WTC11 (cell line): Measurements from ENCODE around the gene KRT36.

Experiments
- CTCF ChIP-seq: fragments of 200-600 bp; IDR thresholded peaks from 2 replicates; pipeline ENCODE4 v1.8.0; 2022; ENCODE audit warnings: antibody characterized with exemption
- SP1 ChIP-seq: sonication (generic); formaldehyde crosslinking; conservative IDR thresholded peaks from 2 replicates; pipeline ENCODE4 v1.8.1; 2022; ENCODE audit warnings: missing genetic modification reagents
- TEAD4 ChIP-seq: sonication (generic); formaldehyde crosslinking; IDR thresholded peaks from 2 replicates; pipeline ENCODE4 v1.8.0; 2022; ENCODE audit warnings: mild to moderate bottlenecking, missing genetic modification reagents
- ZNF232 ChIP-seq: sonication (generic); formaldehyde crosslinking; IDR thresholded peaks from 2 replicates; pipeline ENCODE4 v1.8.0; 2022; ENCODE audit warnings: mild to moderate bottlenecking, missing genetic modification reagents
- TF ChIP-seq, protein P1 (sequence below): sonication (generic); formaldehyde crosslinking; IDR thresholded peaks from 2 replicates; pipeline ENCODE4 v1.8.0; 2022; ENCODE audit warnings: mild to moderate bottlenecking, missing genetic modification reagents
- TF ChIP-seq, protein P2 (sequence below): sonication (generic); formaldehyde crosslinking; conservative IDR thresholded peaks from 2 replicates; pipeline ENCODE4 v1.8.1; 2022; ENCODE audit warnings: mild to moderate bottlenecking, missing genetic modification reagents

GRCh38 chr17:41444640-41445039, 45.1 kb downstream of the KRT36 start:
- no peak for TF ChIP-seq CTCF
- TF ChIP-seq ZNF232, result no peak
- TF ChIP-seq TEAD4 (CRISPR knock-in tag), result no peak
- TF ChIP-seq SP1 (CRISPR knock-in tag), result no peak
- TF ChIP-seq, protein P1, sequence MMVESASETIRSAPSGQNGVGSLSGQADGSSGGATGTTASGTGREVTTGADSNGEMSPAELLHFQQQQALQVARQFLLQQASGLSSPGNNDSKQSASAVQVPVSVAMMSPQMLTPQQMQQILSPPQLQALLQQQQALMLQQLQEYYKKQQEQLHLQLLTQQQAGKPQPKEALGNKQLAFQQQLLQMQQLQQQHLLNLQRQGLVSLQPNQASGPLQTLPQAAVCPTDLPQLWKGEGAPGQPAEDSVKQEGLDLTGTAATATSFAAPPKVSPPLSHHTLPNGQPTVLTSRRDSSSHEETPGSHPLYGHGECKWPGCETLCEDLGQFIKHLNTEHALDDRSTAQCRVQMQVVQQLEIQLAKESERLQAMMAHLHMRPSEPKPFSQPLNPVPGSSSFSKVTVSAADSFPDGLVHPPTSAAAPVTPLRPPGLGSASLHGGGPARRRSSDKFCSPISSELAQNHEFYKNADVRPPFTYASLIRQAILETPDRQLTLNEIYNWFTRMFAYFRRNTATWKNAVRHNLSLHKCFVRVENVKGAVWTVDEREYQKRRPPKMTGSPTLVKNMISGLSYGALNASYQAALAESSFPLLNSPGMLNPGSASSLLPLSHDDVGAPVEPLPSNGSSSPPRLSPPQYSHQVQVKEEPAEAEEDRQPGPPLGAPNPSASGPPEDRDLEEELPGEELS (CRISPR knock-in tag), result no peak
- TF ChIP-seq, protein P2, sequence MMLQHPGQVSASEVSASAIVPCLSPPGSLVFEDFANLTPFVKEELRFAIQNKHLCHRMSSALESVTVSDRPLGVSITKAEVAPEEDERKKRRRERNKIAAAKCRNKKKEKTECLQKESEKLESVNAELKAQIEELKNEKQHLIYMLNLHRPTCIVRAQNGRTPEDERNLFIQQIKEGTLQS (CRISPR knock-in tag), result no peak
